ENCODE measurements around the gene MLNR. TPM values are rescaled to one million over a fixed set of nuclear protein-coding genes. Genes with fewer than 3 reads are reported as not detected.

MLNR gene
- total and polyA plus RNA-seq, 12 donors, result not detected

GRCh38 chr13:49226613-49227012 lies 6.5 kb downstream of the MLNR start:
- intact Hi-C loops (cut with DNase I), result loop anchor here in 1 of 10 donors (10.0 kb wide), 1 partner anchor 252 kb away; the partner anchor contains the start of gene FNDC3A
- ATAC-seq, result no peak
- 91 to 93% methylated on average over 5 of the region's 5 CpGs for WGBS, 2 donors

GRCh38 chr13:49234741-49235140 lies 14.6 kb downstream of the MLNR start:
- no peak overlapping the region for H3K27ac ChIP-seq
- no peaks in the 10 kb centered on the region for H3K4me1 ChIP-seq
- H3K9me3 ChIP-seq, result no peaks in the 10 kb centered on the region
- no peaks in the 10 kb centered on the region for H3K27me3 ChIP-seq
- DNase-seq, result no peak
- intact Hi-C loops (cut with DNase I), result no loop called here
- H3K4me3 ChIP-seq, result no peak overlapping the region
- no peak for TF ChIP-seq CTCF (IDR thresholded peaks at IDR 0.05)
- H3K36me3 ChIP-seq, result no peaks in the 10 kb centered on the region
- 93 to 94% methylated on average over 3 of the region's 3 CpGs for WGBS, 2 donors
- ATAC-seq, result no peak

More at GRCh38 chr13:49226613-49227012, 6.5 kb downstream of the MLNR start:
- peaks cover 0 to under 1% (median 0%) of the 10 kb centered on the region in 9 donors for H3K4me1 ChIP-seq
- no peaks in the 10 kb centered on the region for H3K9me3 ChIP-seq
- no peak for TF ChIP-seq CTCF (IDR thresholded peaks at IDR 0.05)
- no peak overlapping the region for H3K4me3 ChIP-seq
- no peak for DNase-seq
- H3K27me3 ChIP-seq, result peaks cover 0 to 25% (median 16%) of the 10 kb centered on the region in 7 donors
- no peak overlapping the region for H3K27ac ChIP-seq
- no peaks in the 10 kb centered on the region for H3K36me3 ChIP-seq

- DNase-seq, result no peak
- Histone ChIP-seq H3K27me3 (no peaks in the 10 kb centered on the region), H3K9me3 (no peaks in the 10 kb centered on the region), H3K36me3 (no peaks in the 10 kb centered on the region), H3K27ac (no peak overlapping the region), H3K4me1 (no peaks in the 10 kb centered on the region), H3K4me3 (no peak overlapping the region)
- intact Hi-C loops (cut with DNase I), result no loop called here
- no peak for ATAC-seq
- WGBS, 2 donors, result 90 to 95% methylated on average over 6 of the region's 6 CpGs
- no peak for TF ChIP-seq CTCF (IDR thresholded peaks at IDR 0.05)
Observed at GRCh38 chr13:49235856-49236431, 15.8 kb downstream of the MLNR start.

- Histone ChIP-seq H3K4me3 (no peak overlapping the region), H3K9me3 (peaks cover 0 to 6% (median 0%) of the 10 kb centered on the region in 11 donors), H3K27ac (no peak overlapping the region), H3K4me1 (no peaks in the 10 kb centered on the region), H3K36me3 (no peaks in the 10 kb centered on the region), H3K27me3 (no peaks in the 10 kb centered on the region)
- intact Hi-C loops (cut with DNase I), result no loop called here
- no peak for ATAC-seq
- TF ChIP-seq CTCF (IDR thresholded peaks at IDR 0.05), result no peak
- WGBS, 2 donors, result 94 to 97% methylated on average over 2 of the region's 2 CpGs
- no peak for DNase-seq
Observed at GRCh38 chr13:49238621-49239020, 18.5 kb downstream of the MLNR start.
